Activated CD8-positive, alpha-beta memory T cell treated with anti-CD3 and anti-CD28 coated beads, Interleukin-2, amount 10 ng/mL, durations not matched to agents 7 days and 5 days (primary cell): ENCODE results near the gene RAD51B. TPM values are rescaled to one million over a fixed set of nuclear protein-coding genes. Genes with fewer than 3 reads are reported as not detected.
"Not testable (repeated sequence)": the region's sequence is repeated elsewhere in the genome, so short reads cannot be mapped to it uniquely, and the experiment has no call there.

Experiments used
- ATAC-seq: fragments of 150-1000 bp; cut with Tn5 transposase; one replicate; pipeline ENCODE4 v1.10.0; 2021; ENCODE audit warnings: moderate library complexity
- CTCF ChIA-PET: fragments of 350-600 bp; sonication (Branson Sonifier 250); formaldehyde crosslinking; loops from one replicate; lab custom pipeline; 2021; ENCODE audit warnings: antibody characterized with exemption; lab: Charles Lee
- DNase-seq: peaks from one replicate; pipeline ENCODE4 v3.0.0-alpha.2; 2020
- H3K27ac Mint-ChIP-seq: one replicate; pipeline ENCODE4 v1.8.0; 2021; ENCODE audit warnings: mild to moderate bottlenecking, mixed read lengths
- H3K27me3 Mint-ChIP-seq: one replicate; pipeline ENCODE4 v1.8.0; 2021; ENCODE audit warnings: mixed read lengths
- H3K36me3 Mint-ChIP-seq: one replicate; pipeline ENCODE4 v1.8.0; 2021; ENCODE audit warnings: mild to moderate bottlenecking, mixed read lengths
- H3K4me1 Mint-ChIP-seq: one replicate; pipeline ENCODE4 v1.8.0; 2021; ENCODE audit warnings: mixed read lengths
- H3K4me3 Mint-ChIP-seq: one replicate; pipeline ENCODE4 v1.8.0; 2021; ENCODE audit warnings: mild to moderate bottlenecking, moderate library complexity, mixed read lengths
- H3K9me3 Mint-ChIP-seq: one replicate; pipeline ENCODE4 v1.8.0; 2022; ENCODE audit warnings: low read depth, mixed read lengths
- total RNA-seq, 2 experiments: library from RNA; stranded (reverse); gene quantifications; one replicate each; pipeline ENCODE4 v1.2.3, GENCODE V29; 2021

RAD51B gene
- total RNA-seq, 2 experiments from 2014 or later, result 35.3 to 55.5 TPM

DNA sequence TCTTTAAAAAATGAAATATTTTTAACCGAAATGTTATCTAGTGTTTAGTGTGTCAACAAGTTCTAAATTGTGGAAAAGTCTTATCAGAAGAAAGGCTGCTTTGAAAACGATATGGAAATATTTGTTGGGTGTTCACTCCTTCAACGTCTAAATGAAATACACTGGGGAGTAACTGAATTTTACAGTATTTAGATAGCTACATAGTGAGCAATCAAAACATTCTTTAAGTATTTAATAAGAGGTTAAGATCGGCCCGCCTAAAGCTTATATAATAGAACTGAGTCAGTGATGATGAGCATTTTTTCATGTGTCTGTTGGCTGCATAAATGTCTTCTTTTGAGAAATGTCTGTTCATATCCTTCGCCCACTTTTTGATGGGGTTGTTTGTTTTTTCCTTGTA is 228.3 kb downstream of the RAD51B start:
- ATAC-seq, result no peak
- CTCF ChIA-PET, result no interaction called here
- Mint-ChIP-seq H3K4me3 (no peak overlapping the region), H3K27ac (no peak overlapping the region), H3K27me3 (no peaks in the 10 kb centered on the region), H3K4me1 (no peaks in the 10 kb centered on the region), H3K36me3 (peaks cover 6% of the 10 kb centered on the region), H3K9me3 (no peaks in the 10 kb centered on the region)
- no peak for DNase-seq

DNA sequence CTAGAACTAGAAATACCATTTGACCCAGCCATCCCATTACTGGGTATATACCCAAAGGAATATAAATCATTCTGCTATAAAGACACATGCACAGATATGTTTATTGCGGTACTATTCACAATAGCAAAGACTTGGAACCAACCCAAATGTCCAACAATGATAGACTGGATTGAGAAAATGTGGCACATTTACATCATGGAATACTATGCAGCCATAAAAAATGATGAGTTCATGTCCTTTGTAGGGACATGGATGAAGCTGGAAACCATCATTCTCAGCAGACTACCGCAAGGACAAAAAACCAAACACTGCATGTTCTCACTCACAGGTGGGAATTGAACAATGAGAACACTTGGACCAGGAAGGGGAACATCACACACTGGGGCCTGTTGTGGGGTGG is 229.2 kb downstream of the RAD51B start:
- H3K27me3 Mint-ChIP-seq, H3K4me1 Mint-ChIP-seq, ATAC-seq, CTCF ChIA-PET, DNase-seq, H3K4me3 Mint-ChIP-seq, H3K9me3 Mint-ChIP-seq, H3K36me3 Mint-ChIP-seq, H3K27ac Mint-ChIP-seq: not testable (repeated sequence)

DNA sequence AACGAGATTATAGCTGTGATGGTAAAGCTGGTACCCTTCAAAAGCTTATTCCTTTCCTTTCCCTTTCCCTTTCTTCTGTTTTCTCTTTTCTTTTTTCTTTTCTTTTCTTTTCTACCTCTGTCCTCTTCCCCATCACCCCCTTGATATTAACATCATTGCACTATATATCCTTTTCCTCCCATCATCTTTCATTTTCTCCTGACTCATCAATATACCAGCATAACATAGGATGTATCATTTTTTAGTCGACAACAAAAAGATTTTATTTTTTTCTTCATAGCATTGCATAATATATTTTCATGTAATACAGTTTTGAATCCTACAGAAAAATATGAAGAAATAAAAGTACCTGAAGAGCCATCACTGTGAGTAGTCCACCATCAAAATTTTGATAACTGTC is 230.6 kb downstream of the RAD51B start:
- ATAC-seq (no peak), DNase-seq (no peak)
- no peaks in the 10 kb centered on the region for H3K9me3 Mint-ChIP-seq
- H3K4me1 Mint-ChIP-seq, result no peaks in the 10 kb centered on the region
- H3K27me3 Mint-ChIP-seq, result no peaks in the 10 kb centered on the region
- peaks cover 4% of the 10 kb centered on the region for H3K36me3 Mint-ChIP-seq
- CTCF ChIA-PET, result no interaction called here
- no peak overlapping the region for H3K4me3 Mint-ChIP-seq
- no peak overlapping the region for H3K27ac Mint-ChIP-seq

DNA sequence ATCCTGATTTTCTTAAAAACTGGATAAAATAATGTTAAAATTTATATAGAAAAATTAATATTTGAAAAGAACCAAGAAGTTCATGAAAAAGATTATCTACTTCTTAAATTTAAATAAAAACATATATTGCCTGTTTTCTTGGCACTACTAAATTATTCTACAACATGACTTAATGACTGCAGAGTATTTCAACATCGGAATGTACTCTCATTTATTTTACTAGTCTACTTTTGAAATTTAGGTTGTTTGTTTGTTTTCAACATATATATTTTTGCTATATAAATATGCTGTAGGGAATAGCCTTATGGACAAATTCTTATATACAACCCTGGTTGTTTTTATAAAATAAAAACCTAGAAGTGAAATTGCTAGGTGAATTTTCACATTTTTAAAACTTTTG is 231.6 kb downstream of the RAD51B start:
- no peak overlapping the region for H3K27ac Mint-ChIP-seq
- H3K4me1 Mint-ChIP-seq, result no peaks in the 10 kb centered on the region
- no peak overlapping the region for H3K4me3 Mint-ChIP-seq
- ATAC-seq, result no peak
- CTCF ChIA-PET, result no interaction called here
- H3K9me3 Mint-ChIP-seq, result no peaks in the 10 kb centered on the region
- DNase-seq, result no peak
- H3K36me3 Mint-ChIP-seq, result peaks cover 4% of the 10 kb centered on the region
- no peaks in the 10 kb centered on the region for H3K27me3 Mint-ChIP-seq

DNA sequence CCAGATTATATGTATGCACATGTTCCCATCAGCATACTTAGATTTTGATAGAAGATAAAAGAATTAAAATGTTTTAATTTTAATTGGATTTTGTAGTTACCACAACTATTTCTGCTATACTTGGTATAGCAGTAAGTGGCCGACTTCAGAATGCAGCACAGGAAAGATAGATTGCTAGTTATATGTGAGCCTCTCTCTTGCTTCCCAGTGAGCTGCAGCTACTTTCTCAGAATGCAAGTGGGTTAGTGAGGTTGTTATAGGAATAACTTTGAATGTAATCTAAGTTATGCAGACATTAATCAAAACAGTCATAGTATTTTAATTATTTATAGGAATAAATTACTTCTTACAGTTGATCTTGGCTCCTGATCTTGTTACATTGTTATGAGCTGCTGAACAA is 240.6 kb downstream of the RAD51B start:
- ATAC-seq, result no peak
- peaks cover 6% of the 10 kb centered on the region for H3K36me3 Mint-ChIP-seq
- H3K9me3 Mint-ChIP-seq, result peaks cover 7% of the 10 kb centered on the region
- H3K27ac Mint-ChIP-seq, result no peak overlapping the region
- H3K27me3 Mint-ChIP-seq, result no peaks in the 10 kb centered on the region
- no peak overlapping the region for H3K4me3 Mint-ChIP-seq
- CTCF ChIA-PET, result no interaction called here
- no peak for DNase-seq
- no peaks in the 10 kb centered on the region for H3K4me1 Mint-ChIP-seq

DNA sequence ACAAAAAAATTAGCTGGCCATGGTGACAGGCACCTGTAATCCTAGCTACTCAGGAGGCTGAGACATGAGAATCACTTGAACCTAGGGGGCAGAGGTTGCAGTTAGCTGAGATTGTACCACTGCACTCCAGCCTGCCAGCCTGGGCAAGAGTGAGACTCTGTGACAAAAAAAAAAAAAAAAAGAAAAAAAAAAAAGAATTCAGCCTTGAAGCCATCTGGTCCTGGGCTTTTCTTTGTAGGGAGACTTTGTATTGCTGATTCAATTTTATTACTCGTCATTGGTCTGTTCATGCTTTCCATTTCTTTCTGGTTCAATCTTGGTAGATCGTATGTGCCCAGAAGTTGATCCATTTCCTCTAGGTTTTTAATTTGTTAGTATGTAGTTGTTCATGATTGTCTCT is 243.1 kb downstream of the RAD51B start:
- ATAC-seq (no peak), DNase-seq (no peak)
- CTCF ChIA-PET, result no interaction called here
- H3K36me3 Mint-ChIP-seq, result peaks cover 6% of the 10 kb centered on the region
- H3K27ac Mint-ChIP-seq, result no peak overlapping the region
- H3K27me3 Mint-ChIP-seq, result no peaks in the 10 kb centered on the region
- H3K9me3 Mint-ChIP-seq, result peaks cover 7% of the 10 kb centered on the region
- no peaks in the 10 kb centered on the region for H3K4me1 Mint-ChIP-seq
- no peak overlapping the region for H3K4me3 Mint-ChIP-seq

DNA sequence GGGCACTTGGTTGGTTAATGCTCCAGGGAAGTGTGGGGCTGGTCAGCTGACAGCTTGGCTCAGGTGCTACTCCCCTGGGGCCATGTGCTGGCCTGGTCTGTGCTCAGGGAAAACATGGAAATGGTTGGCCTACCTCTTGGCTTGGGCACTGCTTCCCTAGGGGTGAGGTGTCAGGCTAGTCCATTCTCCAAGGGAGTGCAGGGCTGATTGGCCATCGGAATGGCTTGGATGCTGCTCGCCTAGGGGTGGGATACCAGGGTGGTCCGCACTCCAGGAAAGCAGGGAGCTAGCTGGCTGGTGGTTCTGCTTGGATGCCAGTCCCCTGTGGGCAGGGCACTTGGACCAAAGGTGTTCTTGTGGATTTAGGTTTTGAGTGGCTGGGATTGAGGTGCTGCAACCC is 245.7 kb downstream of the RAD51B start:
- ATAC-seq, result no peak
- peaks cover 7% of the 10 kb centered on the region for H3K9me3 Mint-ChIP-seq
- no peak overlapping the region for H3K4me3 Mint-ChIP-seq

DNA sequence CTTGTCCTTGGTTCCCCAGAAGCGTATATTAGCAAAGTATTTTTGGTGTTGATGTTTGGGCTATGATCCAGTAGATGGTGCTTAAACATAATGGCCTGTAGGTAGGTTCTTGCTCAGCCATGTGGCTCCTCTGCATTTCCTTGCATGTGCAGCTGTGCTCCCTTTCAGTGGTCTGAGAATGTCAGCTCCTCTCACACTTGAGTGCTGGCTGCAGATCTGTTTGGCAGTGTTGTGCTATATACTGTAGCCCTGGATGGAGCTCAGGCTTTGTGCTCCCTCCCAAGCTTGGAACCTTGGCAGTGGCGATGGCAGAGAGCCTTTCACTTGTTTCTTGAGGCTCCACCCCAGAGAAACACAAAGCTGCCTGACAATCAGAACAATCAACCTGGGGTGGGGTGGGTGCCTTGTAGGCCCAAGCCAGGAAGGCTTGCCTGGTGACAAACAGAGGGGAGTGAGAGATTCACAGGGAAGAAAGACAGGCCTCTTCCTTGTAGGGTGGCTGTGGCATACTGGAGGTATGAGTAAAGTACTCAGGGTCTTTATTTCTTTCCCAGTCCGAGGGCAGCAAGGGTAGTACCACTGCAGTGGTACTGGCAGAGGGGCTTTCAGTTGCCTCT is 255.3 kb downstream of the RAD51B start:
- Mint-ChIP-seq H3K4me1 (peaks cover 1% of the 10 kb centered on the region), H3K9me3 (peaks cover 12% of the 10 kb centered on the region), H3K4me3 (no peak overlapping the region), H3K27ac (no peak overlapping the region), H3K36me3 (peaks cover 12% of the 10 kb centered on the region), H3K27me3 (no peaks in the 10 kb centered on the region)
- CTCF ChIA-PET, result no interaction called here
- DNase-seq (no peak), ATAC-seq (no peak)

More for the DNA sequence above, 245.7 kb downstream of the RAD51B start:
- Mint-ChIP-seq H3K27ac (no peak overlapping the region), H3K4me1 (no peaks in the 10 kb centered on the region), H3K27me3 (no peaks in the 10 kb centered on the region), H3K36me3 (peaks cover 10% of the 10 kb centered on the region)
- no peak for DNase-seq
- CTCF ChIA-PET, result no interaction called here

DNA sequence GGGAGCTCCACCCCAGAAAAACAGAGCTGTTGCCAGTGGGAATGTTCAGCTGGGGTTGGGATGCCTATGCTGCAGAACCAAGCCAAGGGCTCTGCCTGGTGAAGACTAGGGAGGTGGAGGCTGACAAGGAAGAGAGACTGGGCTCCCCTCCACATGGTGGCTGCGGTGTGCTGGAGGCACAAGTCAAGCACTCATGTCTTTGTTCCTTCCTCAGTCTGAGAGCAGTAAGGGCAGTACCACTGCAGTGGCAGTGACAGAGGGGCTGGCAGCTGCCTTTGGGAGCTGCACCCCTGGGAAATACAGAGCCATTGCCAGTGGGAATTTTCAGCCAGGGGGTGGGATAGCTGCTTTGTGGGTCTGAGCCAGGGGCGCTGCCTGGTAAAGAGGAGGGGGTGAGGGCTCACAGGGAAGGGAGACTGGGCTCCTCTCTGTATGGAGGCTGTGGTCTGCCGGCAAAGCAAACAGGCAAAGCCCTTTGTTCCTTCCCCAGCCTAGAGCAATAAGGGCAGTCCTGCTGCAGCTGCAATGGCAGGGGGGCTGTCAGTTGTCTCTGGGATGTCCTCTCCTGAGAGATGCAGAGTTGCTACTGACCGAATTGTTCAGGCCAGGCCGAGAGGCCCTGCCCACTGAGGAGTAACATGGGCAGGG is 255.9 kb downstream of the RAD51B start:
- Mint-ChIP-seq H3K9me3 (peaks cover 12% of the 10 kb centered on the region), H3K4me1 (peaks cover 1% of the 10 kb centered on the region), H3K27me3 (no peaks in the 10 kb centered on the region), H3K4me3 (no peak overlapping the region), H3K36me3 (peaks cover 12% of the 10 kb centered on the region), H3K27ac (no peak overlapping the region)
- CTCF ChIA-PET, result interaction anchor here (1.3 kb wide), 1 partner anchor 23 kb away, joined by 3 read pairs; no protein-coding TSS in a partner anchor
- no peak for ATAC-seq
- no peak for DNase-seq

DNA sequence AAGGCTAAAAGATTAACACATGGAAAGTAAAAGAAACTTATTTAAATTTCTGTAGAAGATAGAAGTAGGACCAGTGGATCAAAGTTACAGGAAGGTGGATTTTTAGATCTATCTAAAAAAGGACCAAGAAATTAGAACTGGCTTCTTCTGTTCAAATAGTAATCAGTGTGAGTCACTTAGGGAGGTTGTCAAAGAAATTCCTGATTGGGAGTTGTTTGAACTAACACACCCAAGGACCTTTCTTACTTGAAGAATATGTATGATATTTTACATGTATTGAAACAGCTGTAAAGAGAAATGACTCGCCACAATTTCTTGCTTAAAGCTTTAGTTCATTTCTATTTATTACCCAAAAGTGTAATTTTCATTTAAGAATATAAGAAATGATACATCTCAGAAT is 256.9 kb downstream of the RAD51B start:
- no peak overlapping the region for H3K27ac Mint-ChIP-seq
- H3K36me3 Mint-ChIP-seq, result peaks cover 12% of the 10 kb centered on the region
- ATAC-seq, result no peak
- DNase-seq, result no peak
- CTCF ChIA-PET, result interaction anchor here (1.3 kb wide), 1 partner anchor 24 kb away, joined by 3 read pairs; no protein-coding TSS in a partner anchor
- peaks cover 12% of the 10 kb centered on the region for H3K9me3 Mint-ChIP-seq
- H3K4me1 Mint-ChIP-seq, result peaks cover 1% of the 10 kb centered on the region
- H3K27me3 Mint-ChIP-seq, result no peaks in the 10 kb centered on the region
- no peak overlapping the region for H3K4me3 Mint-ChIP-seq

DNA sequence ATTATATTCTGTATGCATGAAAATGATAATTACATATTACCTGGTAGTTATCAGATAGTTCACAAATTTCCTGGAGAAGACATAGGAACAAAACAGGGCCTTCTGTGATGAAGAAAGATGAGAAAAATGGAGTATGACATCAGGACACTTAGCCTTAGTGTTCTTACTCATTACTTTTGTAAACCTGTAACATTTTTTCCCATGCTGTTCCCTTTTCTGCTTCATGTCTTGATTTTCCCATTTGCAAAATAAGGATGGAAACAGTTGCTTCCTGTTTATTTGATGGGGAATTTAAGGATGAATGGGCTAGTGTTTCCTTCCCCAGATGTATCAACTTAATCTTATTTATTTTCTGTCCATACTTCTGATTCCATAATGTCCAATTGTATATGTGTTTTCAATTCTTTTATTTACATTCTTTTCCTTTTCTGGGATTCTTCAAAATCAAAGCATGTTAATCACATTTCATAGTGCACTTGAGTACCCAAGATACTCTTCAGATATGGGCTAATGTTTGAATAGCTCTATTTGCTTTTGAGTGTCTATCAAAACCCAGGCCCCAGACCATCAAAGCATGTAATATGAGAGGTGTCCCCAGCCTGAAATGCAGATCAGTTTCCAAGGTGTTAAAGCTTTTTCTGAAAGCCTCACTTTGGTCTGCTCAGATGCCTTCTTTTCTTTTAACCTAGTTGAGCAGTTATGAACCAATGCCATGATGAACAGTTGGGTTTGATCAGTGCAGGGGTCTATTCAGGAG is 260.5 kb downstream of the RAD51B start:
- no peaks in the 10 kb centered on the region for H3K27me3 Mint-ChIP-seq
- no peak for DNase-seq
- no peaks in the 10 kb centered on the region for H3K36me3 Mint-ChIP-seq
- no peak overlapping the region for H3K27ac Mint-ChIP-seq
- no peaks in the 10 kb centered on the region for H3K4me1 Mint-ChIP-seq
- no peak for ATAC-seq
- no peaks in the 10 kb centered on the region for H3K9me3 Mint-ChIP-seq
- CTCF ChIA-PET, result no interaction called here
- no peak overlapping the region for H3K4me3 Mint-ChIP-seq

DNA sequence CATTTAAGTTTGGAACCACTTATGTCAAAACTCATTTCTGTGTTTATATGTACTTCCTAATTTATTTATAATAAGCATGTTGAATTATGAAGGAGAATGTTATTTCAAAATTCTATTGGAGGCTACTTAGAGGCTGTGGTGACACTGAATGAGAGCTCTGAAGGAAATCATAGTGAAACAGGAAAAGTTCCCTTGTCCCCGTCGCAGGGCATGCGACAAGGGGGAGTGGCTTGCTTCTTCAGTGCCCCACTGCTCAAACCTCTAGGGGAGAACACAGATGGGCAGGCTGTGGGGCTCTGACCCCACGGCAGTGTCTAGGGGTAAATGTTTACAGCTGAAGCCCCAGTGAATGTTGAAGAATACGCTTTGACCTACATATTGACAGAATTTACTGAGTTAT is 261.9 kb downstream of the RAD51B start:
- H3K36me3 Mint-ChIP-seq, result no peaks in the 10 kb centered on the region
- CTCF ChIA-PET, result no interaction called here
- H3K9me3 Mint-ChIP-seq, result no peaks in the 10 kb centered on the region
- no peaks in the 10 kb centered on the region for H3K4me1 Mint-ChIP-seq
- no peak overlapping the region for H3K4me3 Mint-ChIP-seq
- no peak overlapping the region for H3K27ac Mint-ChIP-seq
- ATAC-seq (no peak), DNase-seq (no peak)
- no peaks in the 10 kb centered on the region for H3K27me3 Mint-ChIP-seq

DNA sequence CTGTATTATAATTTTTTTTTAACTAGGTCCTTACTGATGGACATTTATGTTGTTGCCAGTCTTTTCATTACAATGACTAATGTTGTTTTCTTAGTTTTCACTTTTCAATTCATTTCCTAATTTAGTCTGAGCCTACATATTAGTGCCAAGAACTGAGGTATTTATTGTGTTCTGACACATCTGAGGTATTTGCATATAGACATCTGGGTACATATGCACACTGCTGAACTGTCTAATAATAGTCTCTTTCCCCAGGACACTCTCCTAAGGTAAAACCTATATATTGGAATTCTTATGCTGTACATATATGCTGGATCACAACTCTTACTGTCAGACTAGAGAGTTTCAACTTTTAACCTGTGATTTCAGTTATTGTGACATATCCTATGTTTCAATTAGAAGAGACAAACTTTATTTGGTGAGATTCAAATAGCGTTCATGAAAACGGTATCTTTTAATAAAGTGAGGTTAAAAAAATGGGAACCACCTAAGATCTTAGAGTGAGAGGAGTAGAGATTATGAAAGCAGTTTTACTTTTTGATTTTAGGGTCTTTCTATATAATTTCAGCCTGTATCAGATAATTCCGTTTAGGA is 263.2 kb downstream of the RAD51B start:
- H3K27ac Mint-ChIP-seq, result no peak overlapping the region
- no peak for DNase-seq
- no peaks in the 10 kb centered on the region for H3K9me3 Mint-ChIP-seq
- H3K4me3 Mint-ChIP-seq, result no peak overlapping the region
- H3K36me3 Mint-ChIP-seq, result no peaks in the 10 kb centered on the region
- H3K27me3 Mint-ChIP-seq, result no peaks in the 10 kb centered on the region
- ATAC-seq, result no peak
- H3K4me1 Mint-ChIP-seq, result no peaks in the 10 kb centered on the region
- CTCF ChIA-PET, result no interaction called here
